Hematopoietic multipotent progenitor cell treated with erythropoietin and hydrocortisone succinate and interleukin-3 and kit ligand, for 8 days (in vitro differentiated cells): ENCODE data around the gene BCLAF1.
"Not testable (repeated sequence)": the region's sequence is repeated elsewhere in the genome, so short reads cannot be mapped to it uniquely, and the experiment has no call there.

Experiments used
- DNase-seq: peaks from one replicate; pipeline ENCODE4 v3.0.0-alpha.2; 2015

Gene BCLAF1

DNA sequence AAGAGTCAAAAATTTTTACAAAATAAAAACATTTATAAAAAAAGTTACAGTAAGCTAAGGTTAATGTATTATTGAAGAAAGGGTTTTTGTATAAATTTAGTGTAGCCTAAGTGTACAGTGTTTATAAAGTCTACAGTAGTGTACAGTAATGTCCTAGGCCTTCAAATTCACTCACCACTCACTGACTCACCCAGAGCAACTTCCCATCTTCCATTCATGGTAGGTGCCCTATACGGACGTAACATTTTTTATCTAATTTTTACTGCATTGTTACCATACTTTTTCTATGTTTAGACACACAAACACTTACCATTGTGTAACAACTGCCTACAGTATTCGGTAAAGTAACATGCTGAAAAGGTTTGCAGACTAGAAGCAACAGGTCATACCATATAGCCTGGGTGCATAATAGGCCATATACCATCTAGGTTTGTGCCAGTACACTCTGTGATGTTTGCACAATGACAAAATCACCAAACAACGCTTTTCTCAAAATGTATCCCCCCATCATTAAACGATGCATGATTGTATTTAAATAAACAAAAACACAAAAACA, 45.5 kb downstream of the BCLAF1 start:
- DNase-seq, result no peak

DNA sequence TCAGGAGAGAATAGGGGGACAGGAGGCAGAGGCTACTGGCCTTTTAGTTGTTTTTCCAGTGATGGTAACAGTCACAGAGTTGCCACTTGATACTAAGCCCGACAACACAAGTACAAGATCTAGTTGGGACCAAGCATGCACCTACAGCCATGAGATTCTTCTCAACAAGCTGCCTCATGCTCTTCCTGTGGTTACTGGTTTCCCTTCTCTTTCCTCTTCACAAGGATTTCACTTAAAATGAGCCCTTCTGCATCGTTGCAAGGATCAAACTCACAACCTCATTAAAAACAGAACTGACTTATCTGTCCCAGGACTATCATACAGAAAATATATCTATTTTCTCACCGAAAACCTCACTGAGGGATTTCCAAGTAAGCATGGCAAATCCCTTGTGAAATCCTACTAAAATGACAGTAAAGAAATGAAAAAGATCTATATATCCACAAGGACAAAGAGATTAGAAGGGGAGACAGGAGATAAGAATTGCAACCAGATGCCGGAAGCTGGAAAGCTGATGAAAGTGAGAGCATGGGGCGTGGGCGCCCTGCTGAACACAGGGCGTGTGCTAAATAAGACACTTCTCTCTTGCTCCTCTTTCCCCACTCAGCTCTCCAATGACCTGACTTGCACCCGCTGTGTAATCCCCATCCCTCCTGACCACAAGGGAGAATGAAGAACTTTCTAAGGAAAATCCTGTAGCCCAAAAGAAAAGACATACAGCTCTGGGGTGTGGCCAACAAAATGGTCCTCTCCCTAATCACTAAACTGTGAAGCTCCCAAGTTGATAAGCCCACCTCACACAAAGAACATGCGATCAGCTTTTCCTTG, 53.0 kb downstream of the BCLAF1 start:
- DNase-seq, result peak; percentile 79

DNA sequence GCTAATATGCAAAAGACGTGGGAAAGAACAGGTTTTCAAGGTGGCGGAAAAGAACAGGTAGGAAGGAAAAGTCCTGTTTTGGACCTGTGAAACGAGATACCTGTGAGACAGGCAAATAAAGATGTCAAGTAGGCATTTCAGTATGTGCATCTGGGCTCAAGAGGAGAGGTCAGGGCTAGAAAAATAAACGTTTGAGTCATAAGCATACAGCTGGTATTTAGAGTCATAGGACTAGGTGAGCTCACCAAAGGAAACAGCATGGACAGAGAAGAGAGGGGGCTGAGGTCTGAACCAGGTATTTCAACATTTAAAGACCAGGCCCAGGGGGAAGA, 54.4 kb downstream of the BCLAF1 start:
- DNase-seq, result no peak

DNA sequence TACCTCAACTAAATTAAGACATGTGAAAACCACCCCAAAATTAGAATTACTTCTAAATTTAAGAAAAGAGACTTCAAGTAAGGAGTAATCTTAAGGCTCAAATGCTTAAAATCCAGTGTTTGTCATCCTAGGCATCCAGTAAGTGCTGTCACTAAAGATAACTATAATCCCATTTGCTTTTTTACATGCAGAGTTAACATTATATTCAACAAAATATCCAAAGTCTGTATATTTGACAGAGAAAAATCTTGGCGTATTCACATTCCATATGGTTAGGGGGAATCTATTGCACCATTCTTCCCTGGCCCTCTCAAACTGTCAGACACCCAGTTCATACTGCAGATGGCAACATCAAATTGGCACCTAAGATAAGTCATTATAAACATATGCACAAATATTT, 56.9 kb downstream of the BCLAF1 start:
- no peak for DNase-seq

DNA sequence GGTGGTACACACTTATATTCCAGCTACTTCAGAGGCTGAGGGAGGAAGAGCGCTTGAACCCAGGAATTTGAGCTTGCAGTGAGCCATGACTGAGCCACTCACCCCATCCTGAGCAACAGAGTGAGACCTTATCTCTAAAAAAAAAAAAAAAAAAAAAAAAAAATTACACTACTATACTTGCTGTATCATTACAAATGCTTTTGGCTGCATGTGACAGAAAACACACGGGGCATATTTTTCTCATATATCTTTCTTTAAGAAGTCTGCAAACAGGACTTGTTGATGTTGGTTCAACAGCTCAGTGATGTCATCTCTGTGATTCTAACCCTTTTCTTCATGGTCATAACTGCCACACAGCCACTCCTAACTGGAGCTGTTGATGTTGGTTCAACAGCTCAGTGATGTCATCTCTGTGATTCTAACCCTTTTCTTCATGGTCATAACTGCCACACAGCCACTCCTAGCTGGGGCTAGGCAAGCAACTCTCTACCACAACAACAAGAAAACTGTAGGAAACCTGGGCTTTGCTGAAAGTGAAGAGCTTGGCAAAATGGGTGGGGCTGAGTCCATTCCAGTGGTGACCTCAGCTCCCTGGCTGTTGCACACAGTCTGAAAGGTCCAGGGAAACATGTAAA, 59.3 kb downstream of the BCLAF1 start:
- no peak for DNase-seq

DNA sequence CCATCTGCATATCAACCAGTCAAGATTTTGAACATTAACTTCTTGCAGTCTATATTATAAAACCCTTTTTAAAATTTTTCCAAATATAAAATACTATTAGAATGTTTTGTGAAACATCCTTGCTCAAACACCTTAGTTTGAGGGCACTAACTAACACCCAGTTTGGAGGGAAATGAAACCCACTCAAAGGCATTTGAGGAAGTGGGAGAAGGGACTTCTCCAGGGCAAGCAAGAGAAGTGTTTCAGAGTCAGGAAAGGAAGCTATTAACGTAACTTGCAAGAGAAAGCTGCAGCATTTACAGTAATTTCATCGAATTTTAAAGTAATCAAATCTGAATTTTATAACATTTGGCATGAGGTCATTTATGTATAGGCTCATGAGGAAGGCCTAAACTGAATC, 60.8 kb downstream of the BCLAF1 start:
- DNase-seq, result no peak

DNA sequence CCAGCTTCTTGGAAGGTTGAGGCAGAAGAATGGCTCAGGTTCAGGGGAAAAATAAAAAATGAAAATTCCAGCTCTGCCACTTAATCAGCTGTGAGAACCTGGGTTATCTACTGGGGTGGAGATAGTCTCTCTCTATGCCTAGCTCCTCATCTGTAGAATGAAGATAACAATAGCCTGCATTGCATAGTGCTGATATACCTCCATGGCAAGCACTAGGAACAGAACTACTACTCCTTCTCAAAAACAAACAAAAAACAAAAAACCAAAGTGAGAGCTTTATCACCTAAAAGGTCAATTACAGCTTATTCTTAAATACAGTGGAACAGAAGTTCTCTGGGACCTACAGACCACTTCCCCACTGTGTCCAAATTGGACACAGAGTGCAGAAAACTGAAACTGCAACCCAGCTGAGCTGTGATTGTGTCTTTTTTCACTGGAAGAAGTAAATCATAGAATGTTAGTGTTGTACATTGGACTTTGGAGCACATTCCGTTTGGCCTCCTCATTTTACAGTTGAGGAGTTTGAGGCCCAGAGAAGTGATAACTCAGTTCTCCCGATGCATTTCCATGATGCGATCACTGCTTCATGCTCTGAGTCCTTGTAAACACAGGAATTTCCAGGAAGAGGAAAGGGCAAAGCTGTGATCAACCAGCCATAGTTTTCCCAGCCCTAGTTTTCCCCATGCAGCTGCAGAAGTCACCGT, 62.8 kb downstream of the BCLAF1 start:
- DNase-seq, result peak; percentile 89

DNA sequence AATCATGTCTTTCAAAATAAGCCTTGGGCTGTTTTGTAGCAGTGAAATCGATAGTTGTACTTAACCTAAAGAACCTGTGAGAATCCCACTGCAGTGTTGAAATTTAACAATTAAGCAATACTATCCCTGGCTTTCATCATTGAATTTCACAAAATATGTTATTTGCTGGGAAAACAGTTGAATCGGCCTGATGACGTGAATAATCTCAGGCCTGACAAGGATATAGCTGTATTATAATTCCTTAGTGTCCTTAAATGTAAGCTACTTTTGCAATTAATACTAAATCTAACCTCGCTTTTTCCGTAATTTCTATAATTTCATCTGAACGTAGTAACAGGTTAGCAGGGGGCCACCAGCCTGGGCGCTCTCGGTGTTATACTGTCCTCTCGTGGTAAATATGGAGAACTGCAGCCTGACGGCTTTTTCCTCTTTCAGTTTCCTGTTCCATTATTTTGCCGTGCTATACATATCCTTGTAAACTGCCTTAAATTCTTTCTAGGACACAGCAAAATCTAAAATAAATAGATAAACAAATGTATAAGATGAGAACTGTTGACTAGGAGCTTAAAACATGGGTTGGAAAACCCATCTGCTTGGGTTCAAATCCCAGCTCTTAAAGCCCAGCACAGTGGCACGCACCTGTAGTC, 63.5 kb downstream of the BCLAF1 start:
- peak; percentile 71 for DNase-seq

DNA sequence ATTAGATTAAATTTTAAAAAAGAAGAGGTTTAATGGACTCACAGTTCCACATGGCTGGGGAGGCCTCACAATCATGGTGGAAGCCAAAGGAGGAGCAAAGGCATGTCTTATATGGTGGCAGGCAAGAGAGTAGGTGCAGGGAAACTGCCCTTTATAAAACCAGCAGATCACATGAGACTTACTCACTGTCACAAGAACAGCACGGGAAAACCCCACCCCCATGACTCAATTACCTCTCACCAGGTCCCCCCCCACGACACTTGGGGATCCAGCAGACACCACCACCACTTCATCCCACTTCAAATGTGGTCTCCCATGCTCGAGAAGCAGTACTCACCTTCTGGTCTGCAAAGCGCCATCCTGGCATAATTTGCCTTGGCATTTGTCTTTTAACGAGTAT, 64.2 kb downstream of the BCLAF1 start:
- no peak for DNase-seq

DNA sequence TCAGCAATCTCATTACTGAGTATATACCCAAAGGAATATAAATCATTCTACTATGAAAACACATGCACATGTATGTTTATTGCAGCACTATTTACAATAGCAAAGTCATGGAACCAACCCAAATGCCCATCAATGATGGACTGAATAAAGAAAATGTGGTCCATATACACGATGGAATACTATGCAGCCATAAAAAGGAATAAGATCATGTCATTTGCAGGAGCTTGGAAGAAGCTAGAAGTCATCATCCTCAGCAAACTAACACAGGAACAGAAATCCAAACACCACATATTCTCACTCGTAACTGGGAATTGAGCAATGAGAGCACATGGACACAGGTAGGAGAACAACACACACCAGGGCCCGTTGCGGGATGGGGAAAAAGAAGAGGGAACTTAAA, 64.7 kb downstream of the BCLAF1 start:
- not testable (repeated sequence) for DNase-seq

DNA sequence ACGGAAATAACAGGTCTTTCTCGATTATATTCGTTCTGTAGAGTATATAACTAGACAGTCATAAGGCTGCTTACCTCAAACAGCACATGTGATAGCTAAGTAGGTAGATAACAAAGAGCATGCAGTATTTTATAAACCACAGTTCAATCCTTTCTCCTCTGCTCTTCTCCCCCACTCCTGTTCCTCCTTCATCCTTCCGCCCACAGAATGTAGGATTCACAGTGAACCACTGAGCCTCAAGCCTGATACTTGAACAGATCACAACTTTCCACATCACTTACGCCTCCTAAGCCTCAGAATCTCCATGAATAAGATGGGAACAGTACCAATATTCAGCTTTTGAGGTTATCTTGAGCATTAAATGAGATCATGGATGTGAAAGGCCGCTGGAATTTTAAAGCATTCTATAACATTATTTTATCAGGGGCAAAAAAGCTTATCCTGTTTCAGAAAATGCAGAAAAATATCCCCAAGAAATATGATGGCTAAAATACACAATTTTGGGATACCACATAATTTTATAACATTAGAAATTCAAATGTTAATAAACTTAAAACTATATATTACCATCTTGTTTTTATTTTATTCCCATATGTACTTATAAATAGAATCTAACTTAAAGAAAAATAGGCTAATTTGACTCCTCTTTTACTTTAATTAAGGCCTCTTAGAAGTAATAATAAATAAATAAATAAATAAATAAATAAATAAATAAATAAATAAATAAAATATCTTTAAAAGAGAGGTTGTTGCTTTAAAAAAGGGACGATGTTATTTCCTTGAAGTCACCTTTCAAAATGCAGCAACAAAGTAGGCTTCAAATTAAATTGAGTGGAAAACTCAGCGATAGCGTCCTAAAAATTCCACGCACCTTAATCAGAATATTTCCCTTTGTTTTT, 72.9 kb downstream of the BCLAF1 start:
- no peak for DNase-seq

DNA sequence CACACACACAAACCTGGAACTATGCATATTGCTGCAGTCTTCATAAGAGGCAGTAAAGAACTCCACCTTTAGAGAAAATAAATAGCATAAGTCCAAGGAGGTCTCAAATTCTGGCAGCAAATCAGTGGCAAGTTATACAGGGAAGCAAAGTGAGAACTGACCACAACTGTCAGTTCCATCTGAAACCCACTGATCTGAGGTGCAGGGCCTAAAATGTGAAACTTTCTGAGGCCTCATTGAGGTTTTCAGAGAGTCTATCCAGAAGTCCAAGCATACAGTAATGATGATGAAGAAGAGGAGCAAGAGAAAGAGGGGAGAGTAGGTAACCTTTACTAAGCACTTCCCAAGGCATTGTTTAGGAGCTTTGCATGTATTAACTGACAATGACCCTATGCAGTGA, 75.8 kb downstream of the BCLAF1 start:
- DNase-seq, result no peak

DNA sequence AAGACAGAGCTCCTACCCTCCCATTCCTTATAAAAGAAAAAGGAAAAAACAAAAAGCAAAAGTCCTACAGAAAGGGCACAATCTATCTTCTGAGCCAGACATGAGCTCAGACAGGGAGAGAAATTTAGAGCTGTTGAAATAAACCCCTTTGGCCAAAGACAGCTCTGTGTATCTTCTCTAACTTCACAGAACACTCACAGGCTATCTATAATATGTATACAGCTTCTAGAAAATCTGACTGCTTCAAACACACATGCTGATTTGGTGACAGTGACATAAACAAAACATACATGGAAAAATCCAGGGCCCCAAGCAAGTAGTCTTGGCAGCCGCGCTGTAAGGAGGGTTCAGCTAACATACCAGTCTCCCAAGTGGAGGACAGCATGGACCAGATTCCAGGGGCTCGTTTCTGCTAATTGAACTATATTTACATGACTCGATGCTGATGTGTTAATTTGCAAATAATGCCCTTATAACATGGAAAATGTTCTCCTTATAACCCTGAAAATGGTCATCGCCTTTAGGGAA, 76.6 kb downstream of the BCLAF1 start:
- no peak for DNase-seq

DNA sequence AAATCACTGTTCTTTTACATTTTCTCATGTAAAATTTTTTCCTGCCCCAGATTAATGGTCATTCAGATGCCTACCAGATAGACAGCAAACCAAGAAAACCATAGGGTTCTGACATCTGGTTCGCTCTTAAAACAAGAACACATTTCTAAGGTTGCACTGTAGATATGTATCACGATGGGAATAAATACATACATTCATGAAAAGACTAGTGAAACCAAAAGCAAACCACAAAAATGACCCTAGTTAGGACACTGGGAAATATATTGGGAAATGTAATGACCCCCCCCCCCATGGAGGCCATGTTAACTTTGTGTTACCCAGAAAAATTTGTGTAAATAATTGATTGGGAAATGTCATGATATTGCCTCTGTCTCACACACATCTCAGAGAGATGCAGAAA, 77.0 kb downstream of the BCLAF1 start:
- DNase-seq, result no peak

DNA sequence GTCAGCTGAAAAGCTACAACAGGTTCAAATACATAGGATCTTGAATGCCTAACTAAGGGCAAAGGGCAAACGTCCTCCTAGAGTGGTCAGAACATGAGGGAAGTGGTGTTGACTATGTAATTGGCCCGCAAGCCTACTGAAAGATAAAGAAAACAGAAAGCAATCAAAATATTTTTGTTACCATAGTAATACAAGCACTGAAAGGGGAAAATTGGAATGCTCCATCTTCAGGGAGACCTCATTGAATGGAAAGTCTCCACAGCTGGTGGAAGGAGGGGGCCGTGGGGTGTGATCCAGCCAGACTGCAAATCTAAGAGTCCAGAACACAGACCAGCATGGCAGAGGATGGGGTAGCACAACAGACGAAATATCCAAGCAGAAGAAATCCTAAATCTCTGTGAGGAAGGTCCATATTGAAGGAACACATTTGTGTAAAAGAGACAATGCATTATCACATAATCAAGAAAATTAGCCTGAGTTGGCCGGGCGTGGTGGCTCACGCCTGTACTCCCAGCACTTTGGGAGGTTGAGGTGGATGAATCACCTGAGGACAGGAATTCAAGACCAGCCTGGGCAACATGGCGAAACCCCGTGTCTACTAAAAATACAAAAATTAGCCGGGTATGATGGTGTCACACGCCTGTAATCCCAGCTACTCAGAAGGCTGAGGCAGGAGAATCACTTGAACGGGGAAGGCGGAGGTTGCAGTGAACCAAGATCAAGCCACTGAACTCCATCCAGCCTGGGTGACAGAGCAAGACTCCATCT, 79.1 kb downstream of the BCLAF1 start:
- no peak for DNase-seq

DNA sequence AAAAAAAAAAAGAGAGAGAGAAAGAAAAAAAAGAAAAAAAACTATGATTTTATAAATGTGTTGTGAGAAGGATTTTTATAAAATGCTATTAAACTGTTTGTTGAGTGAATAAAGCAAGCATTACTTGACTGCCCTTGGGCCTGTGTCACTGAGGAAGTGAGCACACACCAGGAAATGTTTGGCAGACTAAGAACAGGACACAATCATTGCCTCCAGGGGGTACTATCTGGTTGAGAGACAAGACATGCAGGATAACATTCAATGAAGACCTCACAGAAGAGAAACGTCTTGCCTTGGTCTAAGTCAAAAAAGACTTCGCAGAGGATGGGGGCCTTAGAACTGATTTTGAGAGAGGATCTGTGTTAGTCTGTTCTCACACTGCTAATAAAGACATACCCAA, 80.2 kb downstream of the BCLAF1 start:
- DNase-seq, result no peak

DNA sequence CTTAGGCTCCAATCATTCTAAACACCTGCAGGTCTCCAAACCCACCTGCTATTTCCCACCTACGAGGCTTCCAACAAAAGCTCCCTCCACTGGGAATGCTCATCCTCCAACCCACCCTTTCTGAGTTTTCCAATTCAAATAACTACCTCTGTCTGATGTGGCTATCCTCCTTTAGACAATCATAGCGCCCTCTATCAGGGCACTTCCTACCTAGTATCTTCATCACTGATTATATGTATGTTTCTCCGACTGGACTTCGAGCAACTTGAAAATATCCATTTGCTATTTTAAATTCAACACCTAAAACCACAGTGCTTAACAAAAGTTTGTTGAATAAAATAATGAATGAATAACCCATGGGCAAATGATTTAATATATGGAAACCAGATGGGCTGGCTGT, 80.9 kb downstream of the BCLAF1 start:
- no peak for DNase-seq
